Hepatocyte (in vitro differentiated cells): ENCODE measurements around the gene LCE1A.

ENCODE experiments used
- CTCF ChIP-seq: fragments of 200-600 bp; sonication (generic); IDR thresholded peaks from 2 replicates; pipeline ENCODE4 v1.5.1; 2016; ENCODE audit warnings: antibody characterized with exemption, mild to moderate bottlenecking; ENCODE audit not compliant: poor library complexity
- EZH2 ChIP-seq: fragments of 200-600 bp; sonication (generic); IDR thresholded peaks from 2 replicates; pipeline ENCODE4 v1.6.1; 2016; ENCODE audit warnings: antibody characterized with exemption, mild to moderate bottlenecking, borderline replicate concordance
- EZH2phosphoT487 ChIP-seq: fragments of 200-600 bp; sonication (generic); IDR thresholded peaks from one replicate; pipeline ENCODE4 v1.6.1; 2018; ENCODE audit warnings: antibody characterized with exemption, mild to moderate bottlenecking, low read depth, moderate library complexity; ENCODE audit not compliant: unreplicated experiment, severe bottlenecking

- no peak for TF ChIP-seq CTCF
- TF ChIP-seq EZH2phosphoT487, result no peak
- TF ChIP-seq EZH2, result no peak
These were observed 34.1 kb downstream of the LCE1A start for GRCh38 chr1:152861374-152861773.
